B cell (primary cell): ENCODE measurements around the gene TXNDC11. TPM values are rescaled to one million over a fixed set of nuclear protein-coding genes. Genes with fewer than 3 reads are reported as not detected.

ENCODE experiments used
- ATAC-seq: fragments of 200-7000 bp; cut with Tn5 transposase; one replicate; pipeline ENCODE4 v1.10.0; 2021; ENCODE audit warnings: low read depth, mild to moderate bottlenecking, moderate number of reproducible peaks, moderate library complexity
- CTCF ChIA-PET: fragments of 350-600 bp; sonication (Branson Sonifier 250); formaldehyde crosslinking; loops from one replicate; lab custom pipeline; 2021; ENCODE audit warnings: antibody characterized with exemption, inconsistent platforms; lab: Charles Lee
- POLR2A ChIA-PET: fragments of 350-600 bp; sonication (Branson Sonifier 250); formaldehyde crosslinking; loops from one replicate; lab custom pipeline; 2021; ENCODE audit warnings: antibody characterized with exemption; lab: Charles Lee
- DNase-seq: peaks from one replicate; pipeline ENCODE4 v3.0.0; 2013
- H2AFZ ChIP-seq: 2 replicates; pipeline ENCODE4 v1.6.1; 2012; ENCODE audit warnings: mild to moderate bottlenecking, low read depth, low read length; ENCODE audit not compliant: insufficient read depth, poor library complexity, severe bottlenecking
- H3K27ac ChIP-seq, 2 donors: 1 replicate in 1 of 2; 2 replicates in 1 of 2; pipeline ENCODE4 v1.5.1; 2012 to 2013; ENCODE audit warnings: low read length in 2 of 2, mild to moderate bottlenecking in 2 of 2, moderate library complexity in 1 of 2
- H3K27me3 ChIP-seq, 4 experiments: fragments of 200-600 bp in 1 of 4; sonication (generic) in 1 of 4; replicated peaks in 1 of 4; 1 replicate in 2 of 4; 2 replicates in 2 of 4; pipeline versions ENCODE4 v1.6.1 to v1.7.0; 2013 to 2016; ENCODE audit warnings: low read length in 3 of 4, mild to moderate bottlenecking in 2 of 4, mixed read lengths in 1 of 4, moderate library complexity in 1 of 4; ENCODE audit not compliant: insufficient read depth in 4 of 4, control insufficient read depth in 3 of 4; ENCODE audit errors: control extremely low read depth in 1 of 4
- H3K36me3 ChIP-seq, 2 experiments: replicated peaks in 1 of 2; 1 replicate in 1 of 2; 2 replicates in 1 of 2; pipeline versions ENCODE4 v1.6.1 to v1.7.1; 2013; ENCODE audit warnings: low read length in 1 of 2; ENCODE audit not compliant: insufficient read depth in 2 of 2, control insufficient read depth in 1 of 2; ENCODE audit errors: control extremely low read depth in 1 of 2, extremely low read depth in 1 of 2
- H3K4me1 ChIP-seq, 2 donors: fragments of 200-600 bp in 1 of 2; sonication (generic) in 1 of 2; 1 replicate in 1 of 2; 2 replicates in 1 of 2; pipeline versions ENCODE4 v1.5.1 to v1.6.1; 2013 to 2017; ENCODE audit warnings: low read length in 2 of 2; ENCODE audit not compliant: control insufficient read depth in 2 of 2, insufficient read depth in 2 of 2
- H3K4me2 ChIP-seq: replicated peaks from 2 replicates; pipeline ENCODE3; 2012; ENCODE audit warnings: mild to moderate bottlenecking, low read depth, low read length; ENCODE audit not compliant: poor library complexity, severe bottlenecking
- H3K4me3 ChIP-seq, 5 experiments: fragments of 200-600 bp in 1 of 5; sonication (generic) in 1 of 5; 1 replicate in 3 of 5; 2 replicates in 2 of 5; pipeline versions ENCODE4 v1.5.1 to v1.7.0; 2011 to 2016; ENCODE audit warnings: low read length in 4 of 5, mild to moderate bottlenecking in 4 of 5, low read depth in 2 of 5, control low read depth in 1 of 5, moderate library complexity in 1 of 5; ENCODE audit not compliant: insufficient read depth in 1 of 5; ENCODE audit errors: control extremely low read depth in 1 of 5, extremely low read depth in 1 of 5
- H3K79me2 ChIP-seq: fragments of 200-600 bp; sonication (generic); one replicate; pipeline ENCODE4 v1.6.0; 2016; ENCODE audit warnings: low read length; ENCODE audit not compliant: control insufficient read depth, insufficient read depth
- H3K9ac ChIP-seq: fragments of 200-600 bp; sonication (generic); 2 replicates; pipeline ENCODE4 v1.6.1; 2017; ENCODE audit warnings: mild to moderate bottlenecking, low read length, moderate library complexity
- H3K9me3 ChIP-seq, 3 donors: one replicate each; pipeline versions ENCODE4 v1.6.1 to v1.7.1; 2013; ENCODE audit warnings: low read length in 2 of 3; ENCODE audit not compliant: control insufficient read depth in 2 of 3, insufficient read depth in 1 of 3; ENCODE audit errors: control extremely low read depth in 1 of 3
- H4K20me1 ChIP-seq: 2 replicates; pipeline ENCODE4 v1.6.0; 2012; ENCODE audit warnings: mild to moderate bottlenecking, low read length; ENCODE audit not compliant: insufficient read depth, control insufficient read depth, poor library complexity, severe bottlenecking
- H3K27ac Mint-ChIP-seq: one replicate; pipeline ENCODE4 v1.8.0; 2021; ENCODE audit warnings: mixed read lengths
- H3K27me3 Mint-ChIP-seq: one replicate; pipeline ENCODE4 v1.8.0; 2021; ENCODE audit warnings: mixed read lengths
- H3K4me1 Mint-ChIP-seq: one replicate; pipeline ENCODE4 v1.8.0; 2021; ENCODE audit warnings: mixed read lengths
- H3K4me3 Mint-ChIP-seq: one replicate; pipeline ENCODE4 v1.8.0; 2021; ENCODE audit warnings: mixed read lengths
- H3K9me3 Mint-ChIP-seq: one replicate; pipeline ENCODE4 v1.8.0; 2022; ENCODE audit warnings: mixed read lengths; ENCODE audit not compliant: insufficient read depth
- CTCF ChIP-seq: fragments of 200-600 bp; IDR thresholded peaks from one replicate; pipeline ENCODE4 v1.8.0; 2022; ENCODE audit warnings: antibody characterized with exemption, mild to moderate bottlenecking
- EZH2 ChIP-seq: IDR thresholded peaks from 2 replicates; pipeline ENCODE4 v1.6.1; 2012; ENCODE audit warnings: borderline replicate concordance, low read depth, mild to moderate bottlenecking, moderate library complexity, low read length; ENCODE audit not compliant: insufficient read depth, poor library complexity, severe bottlenecking
- WGBS: methylation state at CpG from one replicate; pipeline ENCODE4 v1.1.5; 2013; ENCODE audit warnings: missing lambda C conversion rate; ENCODE audit not compliant: insufficient coverage; 5-methylcytosine and 5-hydroxymethylcytosine counted together
- intact Hi-C: fragments of 100-400 bp; cut with micrococcal nuclease; formaldehyde crosslinking; loops from one replicate; pipeline ENCODE4 v1.10.0; 2022
- polyA plus RNA-seq: library from polyadenylated mRNA; depleted of rRNA; stranded (reverse); fragments of >200 nt; gene quantifications from 2 replicates; pipeline ENCODE4 v1.2.3, GENCODE V29; 2012
- total RNA-seq, 2 donors: library from RNA; stranded (reverse); fragments of 120-200 nt in 1 of 2; gene quantifications; 1 replicate in 1 of 2; 2 replicates in 1 of 2; pipeline versions ENCODE4 v1.2.3 to v1.2.4, GENCODE V29; 2013 to 2022

The TXNDC11 gene
- total and polyA plus RNA-seq, 2 donors (not counting 1 experiment from before 2014, with no cell fraction given): 50.2 to 76.9 TPM

- Mint-ChIP-seq H3K4me3 (peak overlapping the region; percentile 35), H3K4me1 (peaks cover 93% of the 10 kb centered on the region)
- WGBS: 64% methylated on average over 3 of the region's 6 CpGs
Observed at GRCh38 chr16:11686713-11687380, 55.8 kb downstream of the TXNDC11 start.

More at GRCh38 chr16:11686713-11687380, 55.8 kb downstream of the TXNDC11 start:
- H3K4me1 ChIP-seq: peaks cover 94% of the 10 kb centered on the region in 2 donors
- H3K4me3 ChIP-seq: no peak overlapping the region
- no peaks in the 10 kb centered on the region for H3K27me3 ChIP-seq
- peak overlapping the region; percentile 19 for H3K4me2 ChIP-seq
- DNase-seq: no peak
- CTCF ChIA-PET: interaction anchor here (1.2 kb wide), 1 partner anchor 722 kb away, joined by 3 read pairs; no protein-coding TSS in a partner anchor
- peaks cover 0 to 59% of the 10 kb centered on the region in 2 experiments for H3K36me3 ChIP-seq
- intact Hi-C loops: loop anchor here (10.0 kb wide), 3 partner anchors 432 to 812 kb away; partner anchors contain the start of genes CIITA and SOCS1
- H3K9me3 ChIP-seq: no peaks in the 10 kb centered on the region
- no peak for ATAC-seq
- peaks cover 50% of the 10 kb centered on the region for H3K79me2 ChIP-seq
- no peaks in the 10 kb centered on the region for H3K27me3 Mint-ChIP-seq
- no peaks in the 10 kb centered on the region for H3K9me3 Mint-ChIP-seq
- H2AFZ ChIP-seq: no peak overlapping the region
- H3K9ac ChIP-seq: no peak overlapping the region
- H3K27ac Mint-ChIP-seq: peak overlapping the region; percentile 78
- peak overlapping the region; percentile 5 to 42 for H3K27ac ChIP-seq
- POLR2A ChIA-PET: no interaction called here
- TF ChIP-seq CTCF (no peak), EZH2 (no peak)
- no peaks in the 10 kb centered on the region for H4K20me1 ChIP-seq
